Mesendoderm (in vitro differentiated cells): ENCODE results near the gene CYP4F2.
"Not testable (repeated sequence)": the region's sequence is repeated elsewhere in the genome, so short reads cannot be mapped to it uniquely, and the experiment has no call there.

ENCODE experiments used
- DNase-seq: peaks from one replicate; pipeline ENCODE4 v3.0.0; 2013
- H2AK5ac ChIP-seq: 2 replicates; pipeline ENCODE4 v1.6.1; 2013; ENCODE audit warnings: low read length, inconsistent platforms
- H2BK120ac ChIP-seq: 2 replicates; pipeline ENCODE4 v1.6.1; 2013; ENCODE audit warnings: low read depth, mild to moderate bottlenecking, low read length, moderate library complexity, mixed read lengths
- H2BK15ac ChIP-seq: replicated peaks from 2 replicates; pipeline ENCODE4 v1.6.1; 2013; ENCODE audit warnings: low read depth, mild to moderate bottlenecking, moderate library complexity
- H2BK5ac ChIP-seq: 2 replicates; pipeline ENCODE4 v1.6.1; 2013; ENCODE audit warnings: low read length, inconsistent platforms
- H3K18ac ChIP-seq: 2 replicates; pipeline ENCODE4 v1.6.1; 2013; ENCODE audit warnings: mild to moderate bottlenecking, low read length, mixed read lengths
- H3K23ac ChIP-seq: one replicate; pipeline ENCODE4 v1.6.1; 2013; ENCODE audit warnings: low read length
- H3K27ac ChIP-seq: 2 replicates; pipeline ENCODE4 v1.5.1; 2013; ENCODE audit warnings: low read depth, mild to moderate bottlenecking, inconsistent platforms, low read length, moderate library complexity
- H3K27me3 ChIP-seq: 2 replicates; pipeline ENCODE4 v1.6.1; 2013; ENCODE audit warnings: low read length, control low read depth, mild to moderate bottlenecking, inconsistent platforms; ENCODE audit not compliant: insufficient read depth, poor library complexity
- H3K36me3 ChIP-seq: 2 replicates; pipeline ENCODE4 v1.6.1; 2013; ENCODE audit warnings: low read length, inconsistent platforms; ENCODE audit not compliant: control insufficient read depth, insufficient read depth
- H3K4ac ChIP-seq: one replicate; pipeline ENCODE4 v1.6.1; 2013; ENCODE audit warnings: low read depth, mild to moderate bottlenecking, low read length, moderate library complexity
- H3K4me1 ChIP-seq: 2 replicates; pipeline ENCODE4 v1.6.1; 2013; ENCODE audit warnings: low read depth, low read length, inconsistent platforms; ENCODE audit not compliant: control insufficient read depth
- H3K4me2 ChIP-seq: 2 replicates; pipeline ENCODE4 v1.6.1; 2013; ENCODE audit warnings: low read length
- H3K4me3 ChIP-seq: 2 replicates; pipeline ENCODE4 v1.5.1; 2013; ENCODE audit warnings: mild to moderate bottlenecking, low read length
- H3K56ac ChIP-seq: one replicate; pipeline ENCODE4 v1.6.1; 2013; ENCODE audit warnings: low read length
- H3K79me1 ChIP-seq: 2 replicates; pipeline ENCODE4 v1.6.1; 2013; ENCODE audit warnings: low read length, inconsistent platforms
- H3K79me2 ChIP-seq: 2 replicates; pipeline ENCODE4 v1.6.1; 2013; ENCODE audit warnings: mild to moderate bottlenecking, low read length; ENCODE audit not compliant: control insufficient read depth, insufficient read depth
- H3K9ac ChIP-seq: 2 replicates; pipeline ENCODE4 v1.6.1; 2013; ENCODE audit warnings: low read length, inconsistent platforms
- H4K5ac ChIP-seq: one replicate; pipeline ENCODE4 v1.6.1; 2013; ENCODE audit warnings: low read length
- H4K8ac ChIP-seq: one replicate; pipeline ENCODE4 v1.6.1; 2013; ENCODE audit warnings: low read depth, mild to moderate bottlenecking, control low read depth, low read length, moderate library complexity
- WGBS: extraction: QIAGEN DNeasy Blood & Tissue Kit; methylation state at CpG from one replicate; pipeline ENCODE4 v1.1.7; 2013; ENCODE audit warnings: low lambda C conversion rate, missing lambda C conversion rate; ENCODE audit not compliant: insufficient coverage; ENCODE audit errors: extremely low coverage; 5-methylcytosine and 5-hydroxymethylcytosine counted together

CYP4F2 gene

GRCh38 chr19:15873771-15874170, 24.1 kb downstream of the CYP4F2 start:
- not testable (repeated sequence) for H3K4me3 ChIP-seq, DNase-seq, H3K27ac ChIP-seq, H2BK15ac ChIP-seq, H3K27me3 ChIP-seq, H4K5ac ChIP-seq, H2BK5ac ChIP-seq, H3K79me1 ChIP-seq, H3K9ac ChIP-seq, H3K4ac ChIP-seq, H3K4me1 ChIP-seq, H3K18ac ChIP-seq, H2AK5ac ChIP-seq, H3K4me2 ChIP-seq, H3K79me2 ChIP-seq, H3K36me3 ChIP-seq, H3K23ac ChIP-seq, H3K56ac ChIP-seq, H4K8ac ChIP-seq, H2BK120ac ChIP-seq
- no CpG with 5 or more reads among the region's 6 CpGs for WGBS

DNA sequence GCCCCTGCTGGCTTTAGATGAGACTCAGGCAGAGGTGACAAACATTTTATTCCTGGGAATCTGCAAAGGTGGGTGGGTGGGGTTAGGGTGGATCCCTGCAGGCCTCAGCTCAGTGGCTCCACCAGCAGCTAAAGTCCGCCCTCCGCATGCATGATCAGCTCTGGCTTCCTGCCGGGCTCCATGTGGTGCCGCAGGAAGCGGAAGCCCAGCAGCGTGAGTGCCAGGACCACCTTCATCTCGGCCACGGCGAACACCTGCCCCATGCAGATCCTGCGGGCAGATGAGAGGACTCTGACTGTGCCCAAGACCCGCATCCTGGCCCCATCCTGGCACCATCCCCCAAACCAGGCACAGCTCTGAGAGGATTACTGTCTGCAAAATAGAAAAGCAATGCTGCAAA, 26.3 kb downstream of the CYP4F2 start:
- H3K18ac ChIP-seq, result no peak overlapping the region

DNA sequence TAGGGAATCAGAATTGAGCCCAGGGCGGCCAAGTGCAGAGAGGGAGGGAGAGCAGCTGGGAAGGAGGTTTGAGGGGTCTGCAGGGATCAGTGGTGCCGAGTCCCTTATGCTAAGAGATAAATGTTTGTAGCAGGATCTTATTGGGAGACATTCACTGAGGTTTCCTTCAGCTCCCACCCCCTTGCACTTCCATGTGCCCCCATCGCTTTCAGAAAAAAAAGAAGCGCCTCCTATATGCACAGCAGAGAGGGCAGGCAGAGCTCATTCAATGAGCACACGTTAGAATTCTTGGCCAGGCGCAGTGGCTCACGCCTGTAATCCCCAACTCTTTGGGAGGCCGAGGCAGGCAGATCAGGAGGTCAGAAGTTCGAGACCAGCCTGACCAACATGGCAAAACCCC, 28.0 kb downstream of the CYP4F2 start:
- no peak overlapping the region for H3K27ac ChIP-seq
- H3K9ac ChIP-seq, result no peak overlapping the region
- H3K4me2 ChIP-seq, result no peak overlapping the region
- no peak overlapping the region for H3K4ac ChIP-seq
- H3K79me1 ChIP-seq, result no peaks in the 10 kb centered on the region
- H4K5ac ChIP-seq, result no peak overlapping the region
- H3K23ac ChIP-seq, result no peak overlapping the region
- no peak for DNase-seq
- H2BK5ac ChIP-seq, result no peak overlapping the region
- no peak overlapping the region for H2BK15ac ChIP-seq
- no peak overlapping the region for H2BK120ac ChIP-seq
- H4K8ac ChIP-seq, result no peak overlapping the region
- no peak overlapping the region for H3K18ac ChIP-seq
- H3K79me2 ChIP-seq, result no peaks in the 10 kb centered on the region
- H3K27me3 ChIP-seq, result no peaks in the 10 kb centered on the region
- no peaks in the 10 kb centered on the region for H3K4me1 ChIP-seq
- H2AK5ac ChIP-seq, result no peak overlapping the region
- H3K36me3 ChIP-seq, result no peaks in the 10 kb centered on the region
- H3K4me3 ChIP-seq, result no peak overlapping the region
- H3K56ac ChIP-seq, result no peak overlapping the region
- WGBS, result no CpG with 5 or more reads among the region's 9 CpGs

More for the DNA sequence above, 26.3 kb downstream of the CYP4F2 start:
- no peak overlapping the region for H3K4me3 ChIP-seq
- no peaks in the 10 kb centered on the region for H3K27me3 ChIP-seq
- no peaks in the 10 kb centered on the region for H3K79me1 ChIP-seq
- no CpG with 5 or more reads among the region's 11 CpGs for WGBS
- no peaks in the 10 kb centered on the region for H3K79me2 ChIP-seq
- H3K4me1 ChIP-seq, result no peaks in the 10 kb centered on the region
- no peak overlapping the region for H2BK5ac ChIP-seq
- peak; percentile 46 for DNase-seq
- no peak overlapping the region for H2AK5ac ChIP-seq
- no peak overlapping the region for H3K23ac ChIP-seq
- H3K4ac ChIP-seq, result no peak overlapping the region
- H4K8ac ChIP-seq, result no peak overlapping the region
- H2BK120ac ChIP-seq, result no peak overlapping the region
- no peak overlapping the region for H3K4me2 ChIP-seq
- H3K56ac ChIP-seq, result no peak overlapping the region
- no peak overlapping the region for H4K5ac ChIP-seq
- H3K36me3 ChIP-seq, result no peaks in the 10 kb centered on the region
- H3K27ac ChIP-seq, result no peak overlapping the region
- no peak overlapping the region for H3K9ac ChIP-seq
- H2BK15ac ChIP-seq, result no peak overlapping the region

GRCh38 chr19:15869109-15869555, 28.7 kb downstream of the CYP4F2 start:
- DNase-seq, result peak; percentile 75
- H3K79me1 ChIP-seq, result no peaks in the 10 kb centered on the region
- H3K56ac ChIP-seq, result no peak overlapping the region
- H4K5ac ChIP-seq, result no peak overlapping the region
- H3K27ac ChIP-seq, result no peak overlapping the region
- H2BK120ac ChIP-seq, result no peak overlapping the region
- no peak overlapping the region for H2BK5ac ChIP-seq
- H2AK5ac ChIP-seq, result no peak overlapping the region
- no peak overlapping the region for H3K23ac ChIP-seq
- H3K4me1 ChIP-seq, result no peaks in the 10 kb centered on the region
- H3K27me3 ChIP-seq, result no peaks in the 10 kb centered on the region
- H4K8ac ChIP-seq, result no peak overlapping the region
- H3K36me3 ChIP-seq, result no peaks in the 10 kb centered on the region
- H3K4me3 ChIP-seq, result no peak overlapping the region
- no peaks in the 10 kb centered on the region for H3K79me2 ChIP-seq
- no peak overlapping the region for H3K9ac ChIP-seq
- no peak overlapping the region for H3K4me2 ChIP-seq
- no CpG with 5 or more reads among the region's 3 CpGs for WGBS
- H3K4ac ChIP-seq, result no peak overlapping the region
- no peak overlapping the region for H3K18ac ChIP-seq
- H2BK15ac ChIP-seq, result no peak overlapping the region

DNA sequence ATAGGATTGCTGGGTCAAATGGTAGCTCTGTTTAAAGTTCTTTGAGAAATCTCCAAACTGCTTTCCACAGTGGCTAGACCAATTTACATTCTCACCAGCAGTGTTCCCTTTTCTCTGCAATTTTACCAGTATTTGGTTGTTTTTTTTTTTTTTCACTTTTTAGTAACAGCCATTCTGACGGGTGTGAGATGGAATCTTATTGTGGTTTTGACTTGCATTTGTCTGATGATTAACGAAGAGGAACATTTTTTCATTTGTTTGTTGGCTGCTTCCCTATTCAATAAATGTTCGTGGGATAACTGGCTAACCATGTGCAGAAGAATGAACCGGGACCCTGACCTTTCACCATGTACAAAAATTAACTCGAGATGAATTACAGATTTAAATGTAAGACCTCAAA, 31.2 kb downstream of the CYP4F2 start:
- Histone ChIP-seq H3K27ac (no peak overlapping the region), H3K9ac (no peak overlapping the region)
- no peak for DNase-seq

DNA sequence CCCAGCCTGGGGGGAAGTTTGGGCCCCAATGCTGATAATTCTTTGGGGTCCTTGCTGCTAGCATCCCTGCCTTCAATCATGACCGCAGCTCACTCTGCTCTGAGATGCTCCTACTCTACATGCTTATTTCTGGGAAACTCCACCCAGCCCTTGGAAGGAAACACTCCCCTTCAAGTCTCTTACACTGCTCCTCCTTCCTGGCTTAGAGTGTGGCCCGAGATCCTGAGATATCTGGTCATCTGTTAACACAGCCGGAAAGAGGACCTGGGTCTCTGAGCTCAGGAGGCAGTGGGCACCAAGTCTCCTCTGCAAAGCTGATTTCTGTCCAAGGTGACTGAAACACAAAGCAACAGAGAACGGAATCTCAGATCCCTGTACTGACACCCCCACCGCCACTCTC, 33.0 kb downstream of the CYP4F2 start:
- no peak overlapping the region for H3K9ac ChIP-seq

More for the DNA sequence above, 31.2 kb downstream of the CYP4F2 start:
- H3K4me3 ChIP-seq, result no peak overlapping the region
- no peaks in the 10 kb centered on the region for H3K36me3 ChIP-seq
- no peak overlapping the region for H3K56ac ChIP-seq
- no peak overlapping the region for H2BK5ac ChIP-seq
- no peaks in the 10 kb centered on the region for H3K79me2 ChIP-seq
- no peaks in the 10 kb centered on the region for H3K4me1 ChIP-seq
- H3K18ac ChIP-seq, result no peak overlapping the region
- no peak overlapping the region for H3K4me2 ChIP-seq
- no peak overlapping the region for H4K5ac ChIP-seq
- no peak overlapping the region for H3K4ac ChIP-seq
- no peak overlapping the region for H3K23ac ChIP-seq
- no peak overlapping the region for H2AK5ac ChIP-seq
- H4K8ac ChIP-seq, result no peak overlapping the region
- H3K79me1 ChIP-seq, result no peaks in the 10 kb centered on the region
- WGBS, result no CpG with 5 or more reads among the region's 5 CpGs
- no peaks in the 10 kb centered on the region for H3K27me3 ChIP-seq
- no peak overlapping the region for H2BK15ac ChIP-seq
- no peak overlapping the region for H2BK120ac ChIP-seq

More for the DNA sequence above, 33.0 kb downstream of the CYP4F2 start:
- Histone ChIP-seq H3K4ac (no peak overlapping the region), H3K23ac (no peak overlapping the region), H3K27me3 (no peaks in the 10 kb centered on the region), H3K4me2 (no peak overlapping the region), H2BK5ac (no peak overlapping the region), H3K4me1 (no peaks in the 10 kb centered on the region), H3K79me1 (no peaks in the 10 kb centered on the region), H3K56ac (no peak overlapping the region), H3K18ac (no peak overlapping the region), H4K8ac (no peak overlapping the region), H2AK5ac (no peak overlapping the region), H3K36me3 (no peaks in the 10 kb centered on the region), H3K27ac (no peak overlapping the region), H3K4me3 (no peak overlapping the region), H3K79me2 (no peaks in the 10 kb centered on the region), H4K5ac (no peak overlapping the region), H2BK120ac (no peak overlapping the region), H2BK15ac (no peak overlapping the region)
- no CpG with 5 or more reads among the region's 5 CpGs for WGBS
- no peak for DNase-seq
